Esophagus muscularis mucosa (tissue), 4 donors: Measurements from ENCODE around the gene CSE1L. TPM values are rescaled to one million over a fixed set of nuclear protein-coding genes. Genes with fewer than 3 reads are reported as not detected.
"Not testable (repeated sequence)": the region's sequence is repeated elsewhere in the genome, so short reads cannot be mapped to it uniquely, and the experiment has no call there.

Experiments
- DNase-seq: peaks from one replicate; pipeline ENCODE4 v3.0.0-alpha.2; 2017; ENCODE audit errors: extremely low spot score
- H3K27ac ChIP-seq, 4 donors: fragments of 200-600 bp; sonication (generic); replicated peaks in 1 of 4; 1 replicate in 3 of 4; 2 replicates in 1 of 4; pipeline ENCODE4 v1.5.1; 2016 to 2019; ENCODE audit warnings: mild to moderate bottlenecking in 1 of 4
- H3K27me3 ChIP-seq, 4 donors: fragments of 200-600 bp; sonication (generic); one replicate each; pipeline versions ENCODE4 v1.5.1 to v1.6.0; 2016 to 2019
- H3K36me3 ChIP-seq, 4 donors: fragments of 200-600 bp; sonication (generic); one replicate each; pipeline ENCODE4 v1.5.1; 2016 to 2019
- H3K4me1 ChIP-seq, 4 donors: fragments of 200-600 bp; sonication (generic); one replicate each; pipeline ENCODE4 v1.5.1; 2016 to 2019
- H3K4me3 ChIP-seq, 4 donors: fragments of 200-600 bp; sonication (generic); 1 replicate in 2 of 4; 2 replicates in 2 of 4; pipeline ENCODE4 v1.5.1; 2016 to 2019; ENCODE audit warnings: mild to moderate bottlenecking in 4 of 4, moderate library complexity in 1 of 4
- H3K9me3 ChIP-seq, 4 donors: fragments of 200-600 bp; sonication (generic); 1 replicate in 3 of 4; 2 replicates in 1 of 4; pipeline ENCODE4 v1.5.1; 2016 to 2019
- EP300 ChIP-seq: sonication (generic); formaldehyde crosslinking; IDR thresholded peaks from one replicate; pipeline ENCODE4 v1.6.1; 2017; ENCODE audit warnings: antibody characterized with exemption
- POLR2A ChIP-seq: fragments of 450-650 bp; IDR thresholded peaks from one replicate; pipeline ENCODE4 v1.6.1; 2017; ENCODE audit warnings: antibody characterized with exemption, moderate library complexity, mild to moderate bottlenecking, low read depth
- POLR2AphosphoS5 ChIP-seq, 2 donors: sonication (generic); formaldehyde crosslinking; IDR thresholded peaks; one replicate each; pipeline ENCODE4 v1.6.1; 2017; ENCODE audit warnings: antibody characterized with exemption in 2 of 2
- WGBS: methylation state at CpG from one replicate; pipeline ENCODE4 v1.1.5; 2018; 5-methylcytosine and 5-hydroxymethylcytosine counted together
- intact Hi-C: fragments of 100-400 bp; cut with DNase I; formaldehyde crosslinking; loops from one replicate; pipeline ENCODE4 v1.15.1; 2023
- total RNA-seq, 4 donors: library from RNA; depleted of rRNA; stranded (reverse); fragments of >200 nt; gene quantifications; one replicate each; pipeline versions ENCODE4 v1.1.0 to v1.2.1, GENCODE V29; 2016
- TF ChIP-seq, protein P1 (sequence below), 3 experiments: fragments of 200-600 bp in 2 of 3; fragments of 450-650 bp in 1 of 3; sonication (generic) in 2 of 3; IDR thresholded peaks; one replicate each; pipeline ENCODE4 v1.5.1; 2017 to 2019; ENCODE audit warnings: antibody characterized with exemption in 3 of 3, mild to moderate bottlenecking in 2 of 3, moderate library complexity in 1 of 3

Gene CSE1L
- total RNA-seq, 4 donors from 2014 or later: 33.8 to 41.3 (median 39.2) TPM

DNA sequence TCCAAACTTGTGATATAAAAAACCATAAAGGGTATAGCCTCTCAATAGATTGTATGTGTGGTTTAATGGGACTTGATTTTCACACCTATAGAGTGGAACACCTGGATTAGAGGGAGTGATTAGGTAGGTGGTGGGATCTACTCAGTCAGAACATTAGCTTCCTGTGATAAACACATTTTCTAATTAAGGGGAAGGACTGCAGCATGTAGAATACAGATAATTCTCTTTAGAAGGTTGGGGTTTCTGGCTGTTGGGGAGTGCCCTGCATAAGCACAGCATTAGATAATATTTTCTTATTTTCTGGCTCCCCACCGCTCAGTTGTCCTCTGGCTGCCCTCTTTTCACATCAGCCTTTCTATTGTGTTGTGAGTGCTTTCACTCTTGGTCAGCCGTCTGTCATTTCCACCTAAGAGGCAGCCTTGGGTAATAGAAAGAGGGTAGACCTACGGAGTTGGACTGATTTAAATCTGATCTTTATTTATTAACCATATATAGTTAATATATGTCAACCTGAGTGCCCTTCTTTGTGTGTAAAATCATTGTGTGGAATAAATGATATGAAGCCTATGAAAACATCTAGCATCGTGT, 8.0 kb downstream of the CSE1L start:
- peaks cover 5 to 25% (median 7%) of the 10 kb centered on the region in 4 donors for H3K36me3 ChIP-seq
- TF ChIP-seq, protein P1, sequence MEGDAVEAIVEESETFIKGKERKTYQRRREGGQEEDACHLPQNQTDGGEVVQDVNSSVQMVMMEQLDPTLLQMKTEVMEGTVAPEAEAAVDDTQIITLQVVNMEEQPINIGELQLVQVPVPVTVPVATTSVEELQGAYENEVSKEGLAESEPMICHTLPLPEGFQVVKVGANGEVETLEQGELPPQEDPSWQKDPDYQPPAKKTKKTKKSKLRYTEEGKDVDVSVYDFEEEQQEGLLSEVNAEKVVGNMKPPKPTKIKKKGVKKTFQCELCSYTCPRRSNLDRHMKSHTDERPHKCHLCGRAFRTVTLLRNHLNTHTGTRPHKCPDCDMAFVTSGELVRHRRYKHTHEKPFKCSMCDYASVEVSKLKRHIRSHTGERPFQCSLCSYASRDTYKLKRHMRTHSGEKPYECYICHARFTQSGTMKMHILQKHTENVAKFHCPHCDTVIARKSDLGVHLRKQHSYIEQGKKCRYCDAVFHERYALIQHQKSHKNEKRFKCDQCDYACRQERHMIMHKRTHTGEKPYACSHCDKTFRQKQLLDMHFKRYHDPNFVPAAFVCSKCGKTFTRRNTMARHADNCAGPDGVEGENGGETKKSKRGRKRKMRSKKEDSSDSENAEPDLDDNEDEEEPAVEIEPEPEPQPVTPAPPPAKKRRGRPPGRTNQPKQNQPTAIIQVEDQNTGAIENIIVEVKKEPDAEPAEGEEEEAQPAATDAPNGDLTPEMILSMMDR (IDR thresholded peaks at IDR 0.05): no peak
- TF ChIP-seq POLR2AphosphoS5 (IDR thresholded peaks at IDR 0.05) (no peak), POLR2A (no peak), EP300 (no peak)
- H3K4me1 ChIP-seq: peaks cover 8 to 44% (median 14%) of the 10 kb centered on the region in 4 donors
- no peaks in the 10 kb centered on the region for H3K9me3 ChIP-seq
- H3K27ac ChIP-seq: no peak overlapping the region
- intact Hi-C loops: no loop called here
- no peak overlapping the region for H3K4me3 ChIP-seq
- no peaks in the 10 kb centered on the region for H3K27me3 ChIP-seq
- WGBS: 85% methylated on average over 4 of the region's 4 CpGs
- DNase-seq: no peak

DNA sequence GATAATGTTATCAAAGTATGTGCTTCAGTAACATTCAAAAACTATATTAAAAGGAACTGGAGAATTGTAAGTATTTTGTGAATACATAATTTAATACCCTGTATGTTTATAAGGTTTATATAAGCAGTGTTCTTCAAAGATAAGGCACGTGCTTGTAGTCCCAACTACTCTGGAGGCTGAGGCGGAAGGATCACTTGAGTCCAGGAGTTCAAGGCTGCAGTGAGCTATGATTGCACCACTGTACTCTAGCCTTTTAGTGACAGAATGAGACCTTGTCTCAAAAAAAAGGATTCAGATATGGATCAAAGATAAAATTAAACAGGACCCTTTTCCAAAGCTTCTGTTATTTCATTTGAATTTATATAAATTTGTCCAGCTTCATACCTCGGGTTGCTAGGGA, 17.2 kb downstream of the CSE1L start:
- TF ChIP-seq POLR2AphosphoS5 (IDR thresholded peaks at IDR 0.05) (no peak), EP300 (no peak)
- Histone ChIP-seq H3K4me3 (no peak overlapping the region), H3K27ac (no peak overlapping the region), H3K27me3 (no peaks in the 10 kb centered on the region), H3K36me3 (peaks cover 35 to 85% (median 68%) of the 10 kb centered on the region in 4 donors), H3K4me1 (no peaks in the 10 kb centered on the region), H3K9me3 (no peaks in the 10 kb centered on the region)
- intact Hi-C loops: no loop called here
- WGBS: 88% methylated on average over 3 of the region's 3 CpGs
- DNase-seq: no peak

DNA sequence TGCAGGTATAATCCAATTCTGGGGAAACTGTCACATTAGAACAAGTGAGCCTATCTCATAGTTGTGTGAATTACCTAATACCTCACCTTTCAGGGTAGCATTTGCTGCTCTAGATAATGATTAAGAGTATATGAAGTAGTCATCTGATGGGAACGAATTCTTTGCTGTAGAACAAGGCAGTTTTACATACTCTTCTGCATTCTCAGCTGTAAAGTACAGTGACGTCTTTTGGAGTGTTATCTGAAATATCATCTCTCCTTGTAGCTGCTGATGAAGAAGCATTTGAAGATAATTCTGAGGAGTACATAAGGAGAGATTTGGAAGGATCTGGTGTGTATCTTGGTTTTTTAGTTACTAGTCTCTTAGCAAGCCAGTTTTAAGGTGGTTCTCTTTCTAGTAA, 28.4 kb downstream of the CSE1L start:
- no peak for DNase-seq
- H3K27ac ChIP-seq: no peak overlapping the region
- intact Hi-C loops: no loop called here
- H3K4me1 ChIP-seq: no peaks in the 10 kb centered on the region
- 87% methylated on average over 2 of the region's 2 CpGs for WGBS
- no peaks in the 10 kb centered on the region for H3K27me3 ChIP-seq
- H3K36me3 ChIP-seq: peaks cover 49 to 98% (median 88%) of the 10 kb centered on the region in 4 donors
- H3K4me3 ChIP-seq: no peak overlapping the region
- no peaks in the 10 kb centered on the region for H3K9me3 ChIP-seq
- TF ChIP-seq POLR2A (no peak), POLR2AphosphoS5 (IDR thresholded peaks at IDR 0.05) (no peak), EP300 (no peak)
- TF ChIP-seq, protein P1 (IDR thresholded peaks at IDR 0.05): no peak

DNA sequence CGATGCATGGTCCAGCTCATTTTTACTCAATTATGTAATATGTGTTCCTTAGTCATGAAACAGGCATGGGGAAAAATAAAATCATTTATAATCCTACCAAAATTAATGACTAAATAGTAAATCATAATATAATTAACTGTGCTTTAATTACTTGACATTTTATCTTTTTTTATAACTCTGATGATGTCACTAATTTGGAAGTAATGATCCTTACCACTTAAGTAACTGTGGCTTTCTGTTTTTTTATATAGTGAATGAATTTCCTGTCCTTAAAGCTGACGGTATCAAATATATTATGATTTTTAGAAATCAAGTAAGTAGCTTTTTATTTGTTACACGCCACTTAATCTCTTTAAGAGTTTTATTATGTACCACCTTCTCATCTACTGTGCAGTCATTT, 32.2 kb downstream of the CSE1L start:
- TF ChIP-seq POLR2A: no peak
- TF ChIP-seq, protein P1 (IDR thresholded peaks at IDR 0.05): no peak
- no peak for TF ChIP-seq EP300
- no peak for TF ChIP-seq POLR2AphosphoS5 (IDR thresholded peaks at IDR 0.05)
- Histone ChIP-seq H3K36me3 (peaks cover 52 to 100% (median 92%) of the 10 kb centered on the region in 4 donors), H3K27me3 (no peaks in the 10 kb centered on the region), H3K9me3 (no peaks in the 10 kb centered on the region), H3K27ac (no peak overlapping the region), H3K4me3 (no peak overlapping the region), H3K4me1 (no peaks in the 10 kb centered on the region)
- intact Hi-C loops: no loop called here
- WGBS: 89% methylated on average over 3 of the region's 3 CpGs
- DNase-seq: no peak

DNA sequence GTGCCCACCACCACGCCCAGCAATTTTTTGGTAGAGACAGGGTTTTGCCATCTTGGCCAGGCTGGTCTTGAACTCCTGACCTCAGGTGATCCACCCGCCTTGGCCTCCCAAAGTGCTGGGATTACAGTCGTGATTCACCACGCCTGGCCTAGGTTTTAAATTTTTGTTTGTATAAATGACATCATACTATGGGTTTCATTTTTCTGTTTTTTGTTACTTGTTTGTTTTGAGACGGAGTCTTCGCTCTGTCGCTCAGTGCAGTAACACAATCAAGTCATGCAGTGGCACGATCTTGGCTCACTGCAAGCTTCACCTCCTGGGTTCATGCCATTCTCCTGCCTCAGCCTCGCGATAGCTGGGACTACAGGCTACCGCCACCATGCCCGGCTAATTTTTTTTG, 36.2 kb downstream of the CSE1L start:
- 99% methylated on average over 12 of the region's 12 CpGs for WGBS
- H3K36me3 ChIP-seq: peaks cover 54 to 100% (median 92%) of the 10 kb centered on the region in 4 donors
- H3K27me3 ChIP-seq, H3K27ac ChIP-seq, H3K4me3 ChIP-seq, DNase-seq, intact Hi-C loops, H3K4me1 ChIP-seq, H3K9me3 ChIP-seq: not testable (repeated sequence)

DNA sequence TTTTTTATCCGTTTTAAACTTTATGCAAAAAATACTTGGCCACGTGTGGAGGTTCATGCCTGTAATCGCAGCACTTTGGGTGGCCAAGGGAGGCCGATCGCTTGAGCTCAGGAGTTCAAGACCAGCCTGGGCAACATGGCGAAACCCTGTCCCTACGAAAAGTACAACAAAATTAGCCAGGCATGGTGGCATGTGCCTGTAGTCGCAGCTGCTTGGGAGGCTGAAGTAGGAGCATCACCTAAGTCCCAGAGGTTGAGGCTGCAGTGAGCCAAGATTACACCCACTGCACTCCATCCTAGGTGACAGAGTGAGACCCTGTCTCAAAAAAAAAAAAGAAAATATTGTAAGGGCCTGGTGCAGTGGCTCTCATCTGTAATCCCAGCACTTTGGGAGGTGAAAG, 45.0 kb downstream of the CSE1L start:
- Histone ChIP-seq H3K36me3 (peaks cover 44 to 100% (median 88%) of the 10 kb centered on the region in 4 donors), H3K4me1 (no peaks in the 10 kb centered on the region), H3K27ac (no peak overlapping the region), H3K27me3 (no peaks in the 10 kb centered on the region), H3K4me3 (no peak overlapping the region), H3K9me3 (no peaks in the 10 kb centered on the region)
- WGBS: 96% methylated on average over 7 of the region's 8 CpGs
- no peak for DNase-seq
- intact Hi-C loops: no loop called here
- no peak for TF ChIP-seq POLR2AphosphoS5 (IDR thresholded peaks at IDR 0.05)
- TF ChIP-seq POLR2A: no peak
- TF ChIP-seq EP300: no peak
- TF ChIP-seq, protein P1 (IDR thresholded peaks at IDR 0.05): no peak
